NCI-H460 (cell line): Measurements from ENCODE around the gene BOLA3. TPM values are rescaled to one million over a fixed set of nuclear protein-coding genes. Genes with fewer than 3 reads are reported as not detected.

Source experiments
- total RNA-seq: library from RNA; depleted of rRNA; stranded (reverse); fragments of >200 nt; shearing (Covaris generic); gene quantifications from 2 replicates; pipeline ENCODE4 v1.2.3, GENCODE V29; 2014; rRNA removed

Gene BOLA3
- total RNA-seq, 1 experiment from 2014 or later = 163 TPM

Other genes with a start within 250 kb of the BOLA3 start
- gene DGUOK, start 221.0 kb downstream of the BOLA3 start, total RNA-seq = 151 and 159 TPM in 2 replicates
- 6.1 TPM in 2 replicates for gene TET3, start 163.0 kb downstream of the BOLA3 start, total RNA-seq
- 115 and 117 TPM in 2 replicates for gene MOB1A, start 31.0 kb upstream of the BOLA3 start, total RNA-seq
- gene MTHFD2, start 50.7 kb upstream of the BOLA3 start, total RNA-seq = 893 and 898 TPM in 2 replicates
- 0.40 and 1.6 TPM in 2 replicates for gene SLC4A5, start 195.5 kb upstream of the BOLA3 start, total RNA-seq
- 39.8 and 52.1 TPM in 2 replicates for gene DCTN1, start 232.4 kb upstream of the BOLA3 start, total RNA-seq